ENCODE measurements around the gene ADAMTSL2.

The ADAMTSL2 gene

DNA sequence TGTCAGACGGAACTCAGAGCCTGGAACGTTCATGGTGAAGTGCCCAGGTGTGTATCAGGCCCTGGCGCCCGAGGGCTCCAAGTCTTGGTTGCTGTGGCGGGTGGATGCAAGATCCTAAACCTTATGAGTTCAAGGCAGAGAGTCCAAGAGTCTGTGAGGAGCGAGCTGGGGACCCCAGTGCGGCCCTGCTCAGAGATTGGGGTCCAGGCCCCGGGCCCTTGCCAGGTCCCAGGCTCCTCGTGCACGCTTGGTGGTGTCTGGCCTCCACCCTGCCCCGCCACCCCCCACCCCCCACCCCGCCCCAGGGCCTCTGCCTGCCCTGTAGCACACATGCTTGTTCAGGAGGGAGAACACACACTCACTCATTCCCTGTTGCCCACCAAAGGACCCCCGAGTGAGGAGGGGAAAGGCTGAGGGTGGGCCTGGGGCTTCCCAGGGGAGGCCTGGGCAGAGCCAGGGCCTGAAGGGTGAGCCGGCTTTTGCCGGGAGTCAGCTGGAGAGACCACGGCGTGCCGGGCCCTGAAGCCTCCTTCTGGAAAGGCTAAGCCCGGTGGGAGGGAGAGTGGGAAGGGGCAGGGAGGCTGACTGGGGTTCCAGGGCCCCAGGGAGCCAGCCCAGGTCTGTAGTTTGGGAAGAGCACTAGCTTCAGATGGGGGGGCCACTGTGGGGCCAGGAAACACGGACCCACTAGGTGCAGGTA, 37.5 kb downstream of the ADAMTSL2 start:
- TF ChIP-seq TAF1 (IDR thresholded peaks at IDR 0.05; ENCODE audit: borderline replicate concordance, insufficient read depth, low read length) (no peak), POLR2AphosphoS5 (IDR thresholded peaks at IDR 0.05; ENCODE audit: low read depth, low read length) (no peak), FOXP2 (optimal IDR thresholded peaks at IDR 0.05; ENCODE audit: borderline replicate concordance, extremely low read depth, extremely low read length, insufficient read depth) (no peak), SIN3A (IDR thresholded peaks at IDR 0.05; ENCODE audit: borderline replicate concordance, insufficient read depth, low read length) (no peak)
- TF ChIP-seq, protein P1, sequence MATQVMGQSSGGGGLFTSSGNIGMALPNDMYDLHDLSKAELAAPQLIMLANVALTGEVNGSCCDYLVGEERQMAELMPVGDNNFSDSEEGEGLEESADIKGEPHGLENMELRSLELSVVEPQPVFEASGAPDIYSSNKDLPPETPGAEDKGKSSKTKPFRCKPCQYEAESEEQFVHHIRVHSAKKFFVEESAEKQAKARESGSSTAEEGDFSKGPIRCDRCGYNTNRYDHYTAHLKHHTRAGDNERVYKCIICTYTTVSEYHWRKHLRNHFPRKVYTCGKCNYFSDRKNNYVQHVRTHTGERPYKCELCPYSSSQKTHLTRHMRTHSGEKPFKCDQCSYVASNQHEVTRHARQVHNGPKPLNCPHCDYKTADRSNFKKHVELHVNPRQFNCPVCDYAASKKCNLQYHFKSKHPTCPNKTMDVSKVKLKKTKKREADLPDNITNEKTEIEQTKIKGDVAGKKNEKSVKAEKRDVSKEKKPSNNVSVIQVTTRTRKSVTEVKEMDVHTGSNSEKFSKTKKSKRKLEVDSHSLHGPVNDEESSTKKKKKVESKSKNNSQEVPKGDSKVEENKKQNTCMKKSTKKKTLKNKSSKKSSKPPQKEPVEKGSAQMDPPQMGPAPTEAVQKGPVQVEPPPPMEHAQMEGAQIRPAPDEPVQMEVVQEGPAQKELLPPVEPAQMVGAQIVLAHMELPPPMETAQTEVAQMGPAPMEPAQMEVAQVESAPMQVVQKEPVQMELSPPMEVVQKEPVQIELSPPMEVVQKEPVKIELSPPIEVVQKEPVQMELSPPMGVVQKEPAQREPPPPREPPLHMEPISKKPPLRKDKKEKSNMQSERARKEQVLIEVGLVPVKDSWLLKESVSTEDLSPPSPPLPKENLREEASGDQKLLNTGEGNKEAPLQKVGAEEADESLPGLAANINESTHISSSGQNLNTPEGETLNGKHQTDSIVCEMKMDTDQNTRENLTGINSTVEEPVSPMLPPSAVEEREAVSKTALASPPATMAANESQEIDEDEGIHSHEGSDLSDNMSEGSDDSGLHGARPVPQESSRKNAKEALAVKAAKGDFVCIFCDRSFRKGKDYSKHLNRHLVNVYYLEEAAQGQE (IDR thresholded peaks at IDR 0.05; ENCODE audit: insufficient read depth in 1 of 2, low read depth in 2 of 2, low read length in 2 of 2): no peak

DNA sequence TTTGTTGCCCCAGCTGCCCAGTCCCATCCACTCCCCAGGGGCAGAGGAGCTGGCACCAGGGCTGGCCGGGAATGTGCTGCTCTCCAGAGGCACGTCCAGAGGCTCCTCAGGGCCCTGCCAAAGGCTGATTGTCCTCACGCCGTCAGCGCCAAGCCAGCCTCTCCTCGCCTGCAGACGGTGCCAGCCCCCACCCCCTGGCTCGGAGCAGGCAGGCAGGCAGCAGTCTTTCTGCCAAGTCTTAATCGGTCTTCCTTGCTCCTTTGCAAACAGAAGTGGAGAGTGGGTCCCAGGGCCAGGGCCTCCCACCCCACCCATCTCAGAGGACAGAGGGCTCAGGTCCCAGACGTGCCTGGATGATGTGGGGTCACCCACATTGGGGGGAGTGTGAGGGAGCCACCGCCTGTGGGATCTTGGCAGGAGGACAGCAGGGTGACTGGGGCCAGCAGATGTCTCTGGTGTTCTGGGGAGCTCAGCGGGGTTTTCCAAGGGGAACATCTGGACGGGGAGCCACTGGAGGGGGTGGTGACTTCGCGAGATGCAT, 38.4 kb downstream of the ADAMTSL2 start:
- TF ChIP-seq, protein P1 (IDR thresholded peaks at IDR 0.05; ENCODE audit: insufficient read depth in 1 of 2, low read depth in 2 of 2, low read length in 2 of 2): no peak
- no peak for TF ChIP-seq FOXP2 (optimal IDR thresholded peaks at IDR 0.05; ENCODE audit: borderline replicate concordance, extremely low read depth, extremely low read length, insufficient read depth)
- TF ChIP-seq SIN3A (IDR thresholded peaks at IDR 0.05; ENCODE audit: borderline replicate concordance, insufficient read depth, low read length): no peak
- TF ChIP-seq POLR2AphosphoS5 (IDR thresholded peaks at IDR 0.05; ENCODE audit: low read depth, low read length): no peak
- no peak for TF ChIP-seq TAF1 (IDR thresholded peaks at IDR 0.05; ENCODE audit: borderline replicate concordance, insufficient read depth, low read length)

DNA sequence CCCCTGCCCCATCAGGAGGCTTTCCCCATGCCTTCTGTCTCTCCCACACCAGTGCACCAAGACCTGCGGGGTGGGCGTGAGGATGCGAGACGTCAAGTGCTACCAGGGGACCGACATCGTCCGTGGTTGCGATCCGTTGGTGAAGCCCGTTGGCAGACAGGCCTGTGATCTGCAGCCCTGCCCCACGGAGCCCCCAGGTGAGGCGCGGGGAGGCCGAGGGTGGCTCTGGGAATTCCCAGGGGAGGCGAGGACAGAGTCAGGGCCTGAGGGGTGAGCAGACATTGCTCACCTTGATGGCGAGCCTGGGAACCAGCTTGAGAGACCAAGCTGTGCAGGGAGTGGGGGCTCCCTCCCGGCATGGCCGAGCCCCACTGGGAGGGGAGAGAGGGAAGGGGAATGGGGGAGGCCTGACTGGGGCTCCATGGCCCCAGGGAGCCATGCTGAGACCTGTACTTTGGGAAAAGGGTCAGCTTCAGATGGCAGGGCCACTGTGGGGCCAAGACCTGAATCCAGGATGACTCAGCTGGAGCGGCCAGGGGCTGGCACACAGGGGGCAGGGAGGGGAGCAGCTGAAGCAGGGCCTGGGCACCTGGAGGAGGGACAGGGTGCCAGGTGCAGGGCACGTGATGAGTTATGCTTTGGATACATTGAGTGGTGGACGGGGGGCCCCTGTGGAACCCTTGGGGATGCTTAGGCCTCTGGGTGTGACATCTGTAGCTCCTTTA, 39.4 kb downstream of the ADAMTSL2 start:
- no peak for TF ChIP-seq FOXP2 (optimal IDR thresholded peaks at IDR 0.05; ENCODE audit: borderline replicate concordance, extremely low read depth, extremely low read length, insufficient read depth)
- TF ChIP-seq, protein P1 (IDR thresholded peaks at IDR 0.05; ENCODE audit: insufficient read depth in 1 of 2, low read depth in 2 of 2, low read length in 2 of 2): no peak
- no peak for TF ChIP-seq SIN3A (IDR thresholded peaks at IDR 0.05; ENCODE audit: borderline replicate concordance, insufficient read depth, low read length)
- no peak for TF ChIP-seq POLR2AphosphoS5 (IDR thresholded peaks at IDR 0.05; ENCODE audit: low read depth, low read length)
- no peak for TF ChIP-seq TAF1 (IDR thresholded peaks at IDR 0.05; ENCODE audit: borderline replicate concordance, insufficient read depth, low read length)

GRCh38 chr9:133574771-133575170, 40.3 kb downstream of the ADAMTSL2 start:
- TF ChIP-seq, protein P1 (IDR thresholded peaks at IDR 0.05; ENCODE audit: insufficient read depth in 1 of 2, low read depth in 2 of 2, low read length in 2 of 2): no peak
- TF ChIP-seq POLR2AphosphoS5 (IDR thresholded peaks at IDR 0.05; ENCODE audit: low read depth, low read length) (no peak), FOXP2 (optimal IDR thresholded peaks at IDR 0.05; ENCODE audit: borderline replicate concordance, extremely low read depth, extremely low read length, insufficient read depth) (no peak), TAF1 (IDR thresholded peaks at IDR 0.05; ENCODE audit: borderline replicate concordance, insufficient read depth, low read length) (no peak), SIN3A (IDR thresholded peaks at IDR 0.05; ENCODE audit: borderline replicate concordance, insufficient read depth, low read length) (no peak)
